ENCODE results near the gene OR2T2.
"Not testable (repeated sequence)": the region's sequence is repeated elsewhere in the genome, so short reads cannot be mapped to it uniquely, and the experiment has no call there.

DNA sequence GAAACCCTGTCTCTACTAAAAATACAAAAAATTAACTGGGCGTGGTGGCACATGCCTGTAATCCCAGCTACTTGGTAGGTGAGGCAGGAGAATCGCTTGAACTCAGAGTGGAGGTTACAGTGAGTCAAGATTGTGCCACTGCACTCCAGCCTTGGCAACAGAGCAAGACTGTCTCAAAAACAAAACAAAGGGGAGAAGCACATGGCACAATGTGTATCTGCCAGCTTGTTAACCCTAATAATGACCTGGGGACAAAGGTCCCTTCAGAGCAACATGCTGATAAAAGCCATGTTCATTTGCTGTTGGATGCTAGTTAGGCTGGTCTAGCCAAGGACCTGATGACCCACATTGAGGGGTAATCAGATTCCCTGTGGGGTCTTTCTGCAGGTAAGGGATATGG, 11.2 kb downstream of the OR2T2 start:
- not testable (repeated sequence) for TF ChIP-seq CTCF (IDR thresholded peaks at IDR 0.05; ENCODE audit: insufficient read depth, low read length); POLR2AphosphoS5 (IDR thresholded peaks at IDR 0.05; ENCODE audit: low read depth)
